Suprapubic skin (tissue), 4 donors: ENCODE measurements around the gene RPL27A. TPM values are rescaled to one million over a fixed set of nuclear protein-coding genes. Genes with fewer than 3 reads are reported as not detected.

Experiments
- DNase-seq, 2 donors: peaks; one replicate each; pipeline ENCODE4 v3.0.0-alpha.2; 2019; ENCODE audit warnings: low spot score in 2 of 2
- H3K27ac ChIP-seq: fragments of 200-600 bp; sonication (generic); one replicate; pipeline ENCODE4 v1.5.1; 2019
- H3K27me3 ChIP-seq: fragments of 200-600 bp; sonication (generic); one replicate; pipeline ENCODE4 v1.5.1; 2019
- H3K36me3 ChIP-seq: fragments of 200-600 bp; sonication (generic); one replicate; pipeline ENCODE4 v1.5.1; 2019
- H3K4me1 ChIP-seq: fragments of 200-600 bp; sonication (generic); one replicate; pipeline ENCODE4 v1.5.1; 2019
- H3K4me3 ChIP-seq: fragments of 200-600 bp; sonication (generic); one replicate; pipeline ENCODE4 v1.5.1; 2019; ENCODE audit warnings: mild to moderate bottlenecking
- H3K9me3 ChIP-seq: fragments of 200-600 bp; sonication (generic); one replicate; pipeline ENCODE4 v1.5.1; 2019
- CTCF ChIP-seq, 2 donors: fragments of 200-600 bp in 1 of 2; fragments of 450-650 bp in 1 of 2; sonication (generic) in 1 of 2; IDR thresholded peaks; one replicate each; pipeline ENCODE4 v1.5.1; 2016 to 2019; ENCODE audit warnings: antibody characterized with exemption in 2 of 2, mild to moderate bottlenecking in 1 of 2, moderate library complexity in 1 of 2
- EP300 ChIP-seq: sonication (generic); formaldehyde crosslinking; IDR thresholded peaks from one replicate; pipeline ENCODE4 v1.6.1; 2017; ENCODE audit warnings: antibody characterized with exemption
- POLR2A ChIP-seq, 2 donors: fragments of 450-650 bp; IDR thresholded peaks; one replicate each; pipeline ENCODE4 v1.6.1; 2017; ENCODE audit warnings: antibody characterized with exemption in 2 of 2, mild to moderate bottlenecking in 2 of 2, moderate library complexity in 2 of 2
- POLR2AphosphoS5 ChIP-seq, 3 donors: sonication (generic); formaldehyde crosslinking; IDR thresholded peaks; one replicate each; pipeline ENCODE4 v1.6.1; 2017; ENCODE audit warnings: antibody characterized with exemption in 3 of 3
- WGBS: methylation state at CpG from one replicate; pipeline ENCODE4 v1.1.5; 2018; 5-methylcytosine and 5-hydroxymethylcytosine counted together
- total RNA-seq, 4 donors: library from RNA; depleted of rRNA; stranded (reverse); fragments of >200 nt; gene quantifications; one replicate each; pipeline ENCODE4 v1.1.0, GENCODE V29; 2016

RPL27A gene
- total RNA-seq, 4 donors from 2014 or later: 822 to 1,505 (median 1,124) TPM

GRCh38 chr11:8711895-8712442 lies 29.4 kb downstream of the RPL27A start:
- DNase-seq: no peak
- no peaks in the 10 kb centered on the region for H3K27me3 ChIP-seq
- no peak overlapping the region for H3K4me3 ChIP-seq
- peaks cover 25% of the 10 kb centered on the region for H3K36me3 ChIP-seq
- no peak overlapping the region for H3K27ac ChIP-seq
- TF ChIP-seq POLR2A (IDR thresholded peaks at IDR 0.05): no peak
- TF ChIP-seq EP300: no peak
- no peak for TF ChIP-seq CTCF (IDR thresholded peaks at IDR 0.05)
- TF ChIP-seq POLR2AphosphoS5 (IDR thresholded peaks at IDR 0.05): no peak
- 79% methylated on average over 5 of the region's 5 CpGs for WGBS
- peaks cover 41% of the 10 kb centered on the region for H3K4me1 ChIP-seq
- no peaks in the 10 kb centered on the region for H3K9me3 ChIP-seq

DNA sequence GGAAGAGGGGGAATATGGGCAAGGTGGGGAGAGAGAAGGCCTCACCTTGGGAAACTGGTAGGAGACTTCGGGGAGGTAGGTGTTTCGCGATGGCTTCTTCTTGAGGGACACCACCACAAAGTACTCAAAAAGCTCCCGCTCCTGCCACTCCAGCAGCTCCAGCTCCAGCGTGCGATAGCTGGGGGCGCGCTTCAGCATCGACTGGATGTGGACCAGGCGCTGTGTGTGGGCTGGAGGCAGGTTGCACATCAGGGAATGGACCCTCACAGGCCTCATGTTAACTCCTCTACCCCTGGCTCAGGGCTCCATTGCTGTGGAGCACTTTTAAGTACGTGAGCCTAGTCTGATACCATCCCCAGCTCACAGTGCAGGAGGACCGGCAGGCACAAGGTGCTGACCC lies 29.9 kb downstream of the RPL27A start:
- no peak overlapping the region for H3K4me3 ChIP-seq
- H3K27me3 ChIP-seq: no peaks in the 10 kb centered on the region
- no peak for DNase-seq
- no peak overlapping the region for H3K27ac ChIP-seq
- TF ChIP-seq CTCF (IDR thresholded peaks at IDR 0.05): no peak
- TF ChIP-seq POLR2A (IDR thresholded peaks at IDR 0.05): no peak
- no peak for TF ChIP-seq EP300
- TF ChIP-seq POLR2AphosphoS5 (IDR thresholded peaks at IDR 0.05): no peak
- 94% methylated on average over 9 of the region's 12 CpGs for WGBS
- peaks cover 25% of the 10 kb centered on the region for H3K36me3 ChIP-seq
- H3K9me3 ChIP-seq: no peaks in the 10 kb centered on the region
- H3K4me1 ChIP-seq: peaks cover 41% of the 10 kb centered on the region

GRCh38 chr11:8713760-8714454 lies 31.3 kb downstream of the RPL27A start:
- H3K27me3 ChIP-seq: no peaks in the 10 kb centered on the region
- H3K4me1 ChIP-seq: peaks cover 41% of the 10 kb centered on the region
- H3K4me3 ChIP-seq: no peak overlapping the region
- H3K9me3 ChIP-seq: no peaks in the 10 kb centered on the region
- TF ChIP-seq POLR2AphosphoS5 (IDR thresholded peaks at IDR 0.05) (no peak), EP300 (no peak), POLR2A (IDR thresholded peaks at IDR 0.05) (no peak)
- peaks cover 25% of the 10 kb centered on the region for H3K36me3 ChIP-seq
- DNase-seq: no peak
- no peak overlapping the region for H3K27ac ChIP-seq
- WGBS: 85% methylated on average over 8 of the region's 8 CpGs

- 74% methylated on average over 3 of the region's 4 CpGs for WGBS
These were observed 32.1 kb downstream of the RPL27A start for GRCh38 chr11:8714622-8715225.

GRCh38 chr11:8715501-8715900 lies 32.9 kb downstream of the RPL27A start:
- Histone ChIP-seq H3K36me3 (peaks cover 25% of the 10 kb centered on the region), H3K4me3 (no peak overlapping the region)

More at GRCh38 chr11:8714622-8715225, 32.1 kb downstream of the RPL27A start:
- DNase-seq: no peak
- TF ChIP-seq EP300 (no peak), POLR2AphosphoS5 (IDR thresholded peaks at IDR 0.05) (no peak), POLR2A (IDR thresholded peaks at IDR 0.05) (no peak)
- Histone ChIP-seq H3K27ac (no peak overlapping the region), H3K27me3 (no peaks in the 10 kb centered on the region), H3K9me3 (no peaks in the 10 kb centered on the region), H3K4me3 (no peak overlapping the region), H3K36me3 (peaks cover 25% of the 10 kb centered on the region), H3K4me1 (peaks cover 42% of the 10 kb centered on the region)

More at GRCh38 chr11:8715501-8715900, 32.9 kb downstream of the RPL27A start:
- DNase-seq: no peak
- H3K9me3 ChIP-seq: no peaks in the 10 kb centered on the region
- H3K4me1 ChIP-seq: peaks cover 50% of the 10 kb centered on the region
- WGBS: 62% methylated on average over 15 of the region's 15 CpGs
- H3K27ac ChIP-seq: no peak overlapping the region
- H3K27me3 ChIP-seq: no peaks in the 10 kb centered on the region
- TF ChIP-seq POLR2AphosphoS5 (IDR thresholded peaks at IDR 0.05) (no peak), CTCF (IDR thresholded peaks at IDR 0.05) (no peak), POLR2A (IDR thresholded peaks at IDR 0.05) (no peak), EP300 (no peak)
